Measurements from ENCODE around the gene ART3.

Gene ART3

DNA sequence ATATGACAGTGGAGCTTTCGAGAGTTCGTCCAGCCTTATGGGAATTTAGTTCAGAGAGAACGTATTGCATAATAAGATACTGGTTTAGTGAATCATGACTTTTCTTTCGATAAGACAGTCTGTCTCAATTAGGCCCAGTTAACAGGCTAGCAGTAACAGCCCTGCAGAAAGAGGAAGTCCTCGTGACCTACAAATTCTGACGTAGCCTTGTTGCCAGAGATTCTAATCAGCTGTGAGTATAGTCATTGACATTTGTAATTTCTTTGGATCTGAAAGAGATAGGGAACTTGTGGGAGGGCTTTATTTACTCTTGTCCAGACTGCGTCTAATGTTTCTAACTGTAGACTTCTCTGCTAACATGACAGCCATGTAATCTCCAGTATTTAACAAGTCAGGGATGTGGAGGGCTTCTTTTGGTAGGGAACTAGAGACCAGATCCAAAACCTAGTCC lies 15.8 kb downstream of the ART3 start:
- DNase-seq (ENCODE audit: extremely low read depth, low read depth): no peak
- no peak overlapping the region for H3K4me3 ChIP-seq (replicated peaks; ENCODE audit: low read depth, low read length)
- TF ChIP-seq CTCF (IDR thresholded peaks at IDR 0.05; ENCODE audit: low read depth, low read length, missing control alignments): no peak

GRCh38 chr4:76091052-76091451 lies 16.5 kb downstream of the ART3 start:
- H3K4me3 ChIP-seq (replicated peaks; ENCODE audit: low read depth, low read length): no peak overlapping the region
- no peak for TF ChIP-seq CTCF (IDR thresholded peaks at IDR 0.05; ENCODE audit: low read depth, low read length, missing control alignments)
- no peak for DNase-seq (ENCODE audit: extremely low read depth, low read depth)

- DNase-seq (ENCODE audit: extremely low read depth, low read depth): no peak
- TF ChIP-seq CTCF (IDR thresholded peaks at IDR 0.05; ENCODE audit: low read depth, low read length, missing control alignments): no peak
- H3K4me3 ChIP-seq (replicated peaks; ENCODE audit: low read depth, low read length): no peak overlapping the region
Measured at GRCh38 chr4:76095568-76095967, 21.1 kb downstream of the ART3 start.

DNA sequence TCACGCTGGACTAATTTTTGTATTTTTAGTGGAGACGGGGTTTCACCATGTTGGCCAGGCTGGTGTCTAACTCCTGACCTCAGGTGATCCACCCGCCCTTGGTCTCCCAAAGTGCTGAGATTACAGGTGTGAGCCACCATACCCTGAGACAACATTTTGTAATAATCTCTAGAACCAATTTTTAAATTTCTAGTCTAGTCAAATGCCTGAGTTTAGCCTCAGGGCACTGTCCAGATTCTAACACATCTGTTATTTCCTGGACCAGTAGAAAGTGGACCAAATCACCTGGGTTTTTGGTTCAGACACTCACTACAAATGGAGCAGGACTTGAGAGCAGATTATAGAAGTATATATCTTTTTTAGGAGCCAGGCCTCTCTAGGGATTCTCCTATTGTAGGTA lies 21.6 kb downstream of the ART3 start:
- no peak for TF ChIP-seq CTCF (IDR thresholded peaks at IDR 0.05; ENCODE audit: low read depth, low read length, missing control alignments)
- no peak overlapping the region for H3K4me3 ChIP-seq (replicated peaks; ENCODE audit: low read depth, low read length)
- DNase-seq (ENCODE audit: extremely low read depth, low read depth): no peak

DNA sequence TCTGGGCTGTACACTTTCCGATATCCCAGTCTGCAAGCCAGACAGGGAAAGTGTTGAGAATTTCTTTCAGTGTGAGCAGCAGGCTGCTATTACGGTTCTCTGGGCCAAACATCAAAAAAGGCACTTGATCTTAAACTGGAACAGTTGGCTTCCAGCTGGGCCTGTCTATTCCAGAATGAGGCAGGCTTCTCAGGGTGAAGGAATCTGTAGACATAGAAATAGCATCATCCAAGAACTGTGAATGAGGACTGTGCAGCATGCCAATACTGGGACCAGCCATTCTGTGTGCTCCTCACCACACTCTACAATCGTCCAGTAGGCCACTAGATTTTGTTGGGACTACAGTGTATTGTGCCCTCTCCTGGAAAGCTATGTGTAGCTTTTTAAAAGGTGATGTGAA lies 31.1 kb downstream of the ART3 start:
- no peak for DNase-seq (ENCODE audit: extremely low read depth, low read depth)
- no peak for TF ChIP-seq CTCF (IDR thresholded peaks at IDR 0.05; ENCODE audit: low read depth, low read length, missing control alignments)
- no peak overlapping the region for H3K4me3 ChIP-seq (replicated peaks; ENCODE audit: low read depth, low read length)

- H3K4me3 ChIP-seq (replicated peaks; ENCODE audit: low read depth, low read length): no peak overlapping the region
- TF ChIP-seq CTCF (IDR thresholded peaks at IDR 0.05; ENCODE audit: low read depth, low read length, missing control alignments): no peak
- DNase-seq (ENCODE audit: extremely low read depth, low read depth): no peak
Measured at GRCh38 chr4:76106442-76106841, 31.9 kb downstream of the ART3 start.

DNA sequence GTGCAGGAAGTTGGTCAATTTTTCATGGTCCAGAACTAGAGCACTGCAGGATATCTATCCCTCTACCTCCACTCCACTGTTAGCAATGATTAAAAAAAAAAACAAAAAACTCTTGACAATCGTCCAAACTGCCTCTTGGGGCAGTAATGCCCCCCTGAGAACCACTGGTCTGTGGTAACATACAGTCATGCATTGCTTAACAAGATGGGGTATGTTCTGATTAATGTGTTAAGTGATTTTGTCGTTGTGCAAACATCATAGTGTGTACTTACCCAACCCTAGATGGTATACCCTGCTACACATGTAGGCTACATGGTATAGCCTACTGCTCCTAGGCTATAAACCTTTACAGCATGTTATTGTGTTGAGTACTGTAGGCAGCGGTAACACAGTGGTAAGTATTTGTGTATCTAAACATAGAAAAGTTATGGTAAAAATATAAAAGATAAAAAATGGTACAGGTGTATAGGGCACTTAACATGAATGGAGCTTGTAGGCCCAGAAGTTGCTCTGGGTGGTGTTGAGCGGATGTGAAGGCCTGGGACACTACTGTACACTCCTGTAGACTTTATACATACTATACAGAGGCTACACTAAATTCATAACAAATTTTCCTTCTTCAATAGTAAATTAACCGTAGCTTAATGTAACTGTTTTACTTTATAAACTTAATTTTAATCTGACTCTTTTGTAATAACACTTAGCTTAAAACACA lies 34.1 kb downstream of the ART3 start:
- DNase-seq (ENCODE audit: extremely low read depth, low read depth): no peak

More for the DNA sequence above, 34.1 kb downstream of the ART3 start:
- no peak overlapping the region for H3K4me3 ChIP-seq (replicated peaks; ENCODE audit: low read depth, low read length)
- no peak for TF ChIP-seq CTCF (IDR thresholded peaks at IDR 0.05; ENCODE audit: low read depth, low read length, missing control alignments)

Measured in HFF-Myc (cell line).